ENCODE measurements around the gene APBB2. TPM values are rescaled to one million over a fixed set of nuclear protein-coding genes. Genes with fewer than 3 reads are reported as not detected.

Gene APBB2
- total and polyA plus RNA-seq, 2 of the 8 experiments (the other 6 are each of a cell fraction or from before 2014, with no cell fraction given), result 58.7 to 59.4 TPM

GRCh38 chr4:41209187-41209586 is 5.2 kb downstream of the APBB2 start:
- ChIA-PET CTCF (ENCODE audit: partially characterized antibody) (interaction anchor here (0.9 to 11.0 kb wide), 4 partner anchors 10 to 287 kb away, joined by 3 to 167 read pairs (median 8); no protein-coding TSS in a partner anchor), POLR2A (ENCODE audit: partially characterized antibody) (interaction anchor here (0.9 kb wide), 1 partner anchor 76 kb away, joined by 5 read pairs; no protein-coding TSS in a partner anchor)
- Histone ChIP-seq H3K56ac (replicated peaks; ENCODE audit: insufficient read length, low read depth, low read length) (no peak overlapping the region), H3K36me3 (ENCODE audit: control insufficient read depth in 2 of 4, insufficient read depth in 4 of 4, low read length in 3 of 4) (no peaks in the 10 kb centered on the region), H2AFZ (ENCODE audit: low read length) (no peak overlapping the region), H2BK12ac (ENCODE audit: low read depth, low read length) (no peak overlapping the region), H3K9ac (replicated peaks in 1 of 4; ENCODE audit: extremely low read depth in 1 of 4, low read depth in 3 of 4, low read length in 3 of 4) (no peak overlapping the region), H3K23me2 (ENCODE audit: low read depth, low read length) (peaks cover 7% of the 10 kb centered on the region), H3K18ac (ENCODE audit: extremely low read depth, low read length) (no peak overlapping the region), H3K27ac (ENCODE audit: low read depth, low read length) (no peak overlapping the region), H4K5ac (ENCODE audit: insufficient read length, low read depth, low read length) (no peak overlapping the region), H2BK5ac (ENCODE audit: low read depth, low read length) (no peak overlapping the region), H3K9me3 (ENCODE audit: insufficient read depth in 2 of 2, low read depth in 1 of 2, low read length in 1 of 2) (no peaks in the 10 kb centered on the region), H2BK120ac (replicated peaks; ENCODE audit: low read depth, low read length) (no peak overlapping the region), H3K4me3 (ENCODE audit: extremely low read depth in 1 of 4, insufficient read depth in 2 of 4, low read depth in 3 of 4, low read length in 4 of 4) (no peak overlapping the region), H4K20me1 (replicated peaks in 1 of 2; ENCODE audit: control insufficient read depth in 1 of 2, insufficient read depth in 2 of 2, low read length in 2 of 2) (peaks cover 0 to 4% of the 10 kb centered on the region in 2 experiments), H2BK20ac (ENCODE audit: low read length) (no peak overlapping the region), H3K4me1 (replicated peaks in 1 of 4; ENCODE audit: control insufficient read depth in 3 of 4, insufficient read depth in 4 of 4, low read length in 3 of 4) (peaks cover 0 to 14% (median 2%) of the 10 kb centered on the region in 4 experiments; a peak in 4 of 7 replicates), H4K8ac (ENCODE audit: extremely low read depth, insufficient read depth, low read length) (no peak overlapping the region), H2AK5ac (ENCODE audit: low read depth, low read length) (no peak overlapping the region), H4K91ac (replicated peaks; ENCODE audit: insufficient read length, low read length) (no peak overlapping the region), H3K14ac (ENCODE audit: insufficient read length) (no peak overlapping the region), H3K27me3 (replicated peaks in 1 of 4; ENCODE audit: control insufficient read depth in 3 of 4, extremely low read depth in 1 of 4, insufficient read depth in 3 of 4, low read length in 3 of 4) (no peaks in the 10 kb centered on the region; a peak in 1 of 7 replicates), H3K4me2 (ENCODE audit: insufficient read depth in 1 of 2, low read depth in 2 of 2, low read length in 2 of 2) (no peak overlapping the region), H2BK15ac (ENCODE audit: low read length) (no peak overlapping the region), H3K79me1 (ENCODE audit: low read depth, low read length) (peaks cover 10% of the 10 kb centered on the region), H3K4ac (replicated peaks; ENCODE audit: insufficient read length, low read depth, low read length) (no peak overlapping the region), H3K79me2 (ENCODE audit: control insufficient read depth in 1 of 2, insufficient read depth in 2 of 2, low read length in 2 of 2) (peaks cover 3 to 88% of the 10 kb centered on the region in 2 experiments), H3K23ac (ENCODE audit: insufficient read length) (no peak overlapping the region)
- FAIRE-seq (no peak), DNase-seq (ENCODE audit: low read depth in 1 of 2, low spot score in 2 of 2) (no peak)
- 84% methylated on average over 5 of the region's 5 CpGs; no CpG with 5 or more reads in 1 of the 2 experiments for WGBS, 2 experiments (ENCODE audit: extremely low coverage in 1 of 2, insufficient coverage in 1 of 2, insufficient read length in 1 of 2, insufficient replicate concordance in 2 of 2, low coverage in 1 of 2, low lambda C conversion rate in 2 of 2, missing lambda C conversion rate in 1 of 2)
- TF ChIP-seq SP1 (IDR thresholded peaks at IDR 0.05; ENCODE audit: low read depth, low read length) (peak; percentile 50; the same call in 1 of the 2 replicates), CTBP2 (IDR thresholded peaks at IDR 0.05; ENCODE audit: borderline replicate concordance, insufficient read depth, insufficient read length, low read length) (no peak), KDM5A (IDR thresholded peaks at IDR 0.05; ENCODE audit: low read length) (no peak)

Data from H1 (cell line).